Sigmoid colon (tissue), 7 donors: ENCODE data around the gene CRYBB3. TPM values are rescaled to one million over a fixed set of nuclear protein-coding genes. Genes with fewer than 3 reads are reported as not detected.
"Not testable (repeated sequence)": the region's sequence is repeated elsewhere in the genome, so short reads cannot be mapped to it uniquely, and the experiment has no call there.

Experiments used
- DNase-seq: peaks from one replicate; pipeline ENCODE4 v3.0.0-alpha.2; 2019
- H3K27ac ChIP-seq, 4 donors: fragments of 200-600 bp; sonication (generic); one replicate each; pipeline ENCODE4 v1.5.1; 2016 to 2019; ENCODE audit warnings: mild to moderate bottlenecking in 1 of 4
- H3K27me3 ChIP-seq, 3 donors: fragments of 200-600 bp; sonication (generic); one replicate each; pipeline ENCODE4 v1.5.1; 2019; ENCODE audit warnings: mild to moderate bottlenecking in 1 of 3
- H3K36me3 ChIP-seq, 4 donors: fragments of 200-600 bp; sonication (generic); one replicate each; pipeline ENCODE4 v1.5.1; 2016 to 2019
- H3K4me1 ChIP-seq, 4 donors: fragments of 200-600 bp; sonication (generic); one replicate each; pipeline ENCODE4 v1.5.1; 2017 to 2019
- H3K4me3 ChIP-seq, 4 donors: fragments of 200-600 bp; sonication (generic); one replicate each; pipeline ENCODE4 v1.5.1; 2017 to 2019; ENCODE audit warnings: mild to moderate bottlenecking in 2 of 4, moderate library complexity in 1 of 4
- H3K9me3 ChIP-seq, 4 donors: fragments of 200-600 bp in 3 of 4; sonication (generic) in 3 of 4; one replicate each; pipeline versions ENCODE4 v1.5.1 to v1.6.1; 2013 to 2019
- EP300 ChIP-seq, 4 donors: sonication (generic); formaldehyde crosslinking; IDR thresholded peaks; one replicate each; pipeline ENCODE4 v1.6.1; 2017; ENCODE audit warnings: antibody characterized with exemption in 4 of 4
- POLR2A ChIP-seq, 2 donors: fragments of 450-650 bp; IDR thresholded peaks; one replicate each; pipeline ENCODE4 v1.6.1; 2016; ENCODE audit warnings: antibody characterized with exemption in 2 of 2, mild to moderate bottlenecking in 2 of 2, moderate library complexity in 2 of 2
- POLR2AphosphoS5 ChIP-seq, 4 donors: sonication (generic); formaldehyde crosslinking; IDR thresholded peaks; one replicate each; pipeline ENCODE4 v1.6.1; 2017; ENCODE audit warnings: antibody characterized with exemption in 4 of 4
- WGBS, 2 donors: extraction: QIAGEN DNeasy Blood & Tissue Kit; methylation state at CpG; one replicate each; pipeline ENCODE4 v1.1.7; 2013; 5-methylcytosine and 5-hydroxymethylcytosine counted together
- intact Hi-C: fragments of 100-400 bp; cut with DNase I; formaldehyde crosslinking; loops from one replicate; pipeline ENCODE4 v1.15.1; 2023
- polyA plus RNA-seq, 3 donors: library from polyadenylated mRNA; stranded (reverse); fragments of 200-250 nt; gene quantifications; one replicate each; pipeline ENCODE4 v1.2.3, GENCODE V29; 2013
- total RNA-seq, 4 donors: library from RNA; depleted of rRNA; stranded (reverse); fragments of >200 nt; gene quantifications; one replicate each; pipeline ENCODE4 v1.1.0, GENCODE V29; 2016
- TF ChIP-seq, protein P1 (sequence below), 4 experiments: fragments of 450-650 bp in 3 of 4; fragments of 200-600 bp in 1 of 4; IDR thresholded peaks; one replicate each; pipeline ENCODE4 v1.5.1; 2016 to 2019; ENCODE audit warnings: antibody characterized with exemption in 4 of 4, mild to moderate bottlenecking in 3 of 4, moderate library complexity in 2 of 4
- donor health status: healthy with polysubstance abuse.
- donor health status: Bipolar disorder and iron deficiency.
- donor health status: healthy.

The CRYBB3 gene
- total and polyA plus RNA-seq, 7 donors: 0.67 to 1.4 TPM; not detected in 5

- DNase-seq: no peak
- H3K36me3 ChIP-seq: no peaks in the 10 kb centered on the region
- H3K9me3 ChIP-seq: no peaks in the 10 kb centered on the region
- H3K4me1 ChIP-seq: no peaks in the 10 kb centered on the region
- H3K4me3 ChIP-seq: no peak overlapping the region
- WGBS, 2 donors: 88 to 95% methylated on average over 13 of the region's 13 CpGs
- peaks cover 0 to 17% (median 6%) of the 10 kb centered on the region in 3 donors for H3K27me3 ChIP-seq
- H3K27ac ChIP-seq: no peak overlapping the region
- no peak for TF ChIP-seq POLR2AphosphoS5 (IDR thresholded peaks at IDR 0.05)
- TF ChIP-seq POLR2A (IDR thresholded peaks at IDR 0.05): no peak
- TF ChIP-seq EP300 (IDR thresholded peaks at IDR 0.05): no peak
- TF ChIP-seq, protein P1, sequence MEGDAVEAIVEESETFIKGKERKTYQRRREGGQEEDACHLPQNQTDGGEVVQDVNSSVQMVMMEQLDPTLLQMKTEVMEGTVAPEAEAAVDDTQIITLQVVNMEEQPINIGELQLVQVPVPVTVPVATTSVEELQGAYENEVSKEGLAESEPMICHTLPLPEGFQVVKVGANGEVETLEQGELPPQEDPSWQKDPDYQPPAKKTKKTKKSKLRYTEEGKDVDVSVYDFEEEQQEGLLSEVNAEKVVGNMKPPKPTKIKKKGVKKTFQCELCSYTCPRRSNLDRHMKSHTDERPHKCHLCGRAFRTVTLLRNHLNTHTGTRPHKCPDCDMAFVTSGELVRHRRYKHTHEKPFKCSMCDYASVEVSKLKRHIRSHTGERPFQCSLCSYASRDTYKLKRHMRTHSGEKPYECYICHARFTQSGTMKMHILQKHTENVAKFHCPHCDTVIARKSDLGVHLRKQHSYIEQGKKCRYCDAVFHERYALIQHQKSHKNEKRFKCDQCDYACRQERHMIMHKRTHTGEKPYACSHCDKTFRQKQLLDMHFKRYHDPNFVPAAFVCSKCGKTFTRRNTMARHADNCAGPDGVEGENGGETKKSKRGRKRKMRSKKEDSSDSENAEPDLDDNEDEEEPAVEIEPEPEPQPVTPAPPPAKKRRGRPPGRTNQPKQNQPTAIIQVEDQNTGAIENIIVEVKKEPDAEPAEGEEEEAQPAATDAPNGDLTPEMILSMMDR (IDR thresholded peaks at IDR 0.05): no peak
- intact Hi-C loops: no loop called here
These were observed 29.2 kb downstream of the CRYBB3 start for GRCh38 chr22:25228822-25229221.

DNA sequence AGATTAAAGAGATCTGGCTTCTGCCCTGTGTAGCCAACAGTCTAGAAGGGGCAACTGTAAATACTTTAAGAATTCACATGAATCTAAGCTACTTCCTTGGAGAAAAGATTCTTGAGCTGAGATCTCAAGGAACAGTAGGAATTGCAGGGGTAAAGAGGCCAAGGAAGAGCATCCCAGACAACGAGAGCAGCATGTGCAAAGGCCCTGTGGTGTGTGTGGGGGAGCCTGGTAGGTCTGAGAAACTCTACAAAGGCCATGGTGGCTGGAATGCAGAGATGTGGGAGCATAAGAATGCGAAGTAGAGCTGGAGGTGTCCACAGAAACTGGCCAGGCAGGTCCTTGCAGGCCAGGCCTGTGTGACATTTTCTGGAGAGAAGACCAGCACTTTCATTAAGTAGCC, 31.1 kb downstream of the CRYBB3 start:
- DNase-seq, H3K27ac ChIP-seq, H3K4me3 ChIP-seq, H3K36me3 ChIP-seq, H3K4me1 ChIP-seq, intact Hi-C loops, H3K9me3 ChIP-seq: not testable (repeated sequence)
- peaks cover 0 to 30% (median 19%) of the 10 kb centered on the region in 3 donors for H3K27me3 ChIP-seq
- 76 to 83% methylated on average over 2 of the region's 2 CpGs for WGBS, 2 donors

- intact Hi-C loops: no loop called here
- TF ChIP-seq POLR2A (IDR thresholded peaks at IDR 0.05) (no peak), EP300 (IDR thresholded peaks at IDR 0.05) (no peak), POLR2AphosphoS5 (IDR thresholded peaks at IDR 0.05) (no peak)
- TF ChIP-seq, protein P1 (IDR thresholded peaks at IDR 0.05): no peak
- H3K4me1 ChIP-seq: peaks cover 0 to 6% (median 0%) of the 10 kb centered on the region in 4 donors
- WGBS, 2 donors: 65 to 82% methylated on average over 5 of the region's 5 CpGs
- no peaks in the 10 kb centered on the region for H3K9me3 ChIP-seq
- H3K27ac ChIP-seq: no peak overlapping the region
- no peaks in the 10 kb centered on the region for H3K36me3 ChIP-seq
- no peak overlapping the region for H3K4me3 ChIP-seq
- H3K27me3 ChIP-seq: peaks cover 0 to 45% (median 25%) of the 10 kb centered on the region in 3 donors
- DNase-seq: no peak
These were observed 32.6 kb downstream of the CRYBB3 start for GRCh38 chr22:25232301-25232700.

DNA sequence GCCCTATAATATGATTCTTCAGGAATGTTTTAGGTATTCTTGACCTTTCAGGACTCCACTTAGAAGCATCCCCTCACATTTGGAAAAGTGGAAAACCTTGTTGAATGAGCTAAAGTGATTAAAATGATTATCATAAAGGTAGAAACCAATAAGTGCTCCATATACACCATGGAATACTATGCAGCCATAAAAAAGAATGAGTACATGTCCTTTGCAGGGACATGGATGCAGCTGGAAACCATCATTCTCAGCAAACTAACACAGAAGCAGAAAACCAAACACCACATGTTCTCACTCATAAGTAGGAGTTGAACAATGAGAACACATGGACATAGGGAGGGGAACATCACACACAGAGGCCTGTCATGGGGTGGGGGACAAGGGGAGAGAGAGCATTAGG, 34.0 kb downstream of the CRYBB3 start:
- H3K4me3 ChIP-seq, H3K27ac ChIP-seq, intact Hi-C loops, DNase-seq, H3K4me1 ChIP-seq, H3K36me3 ChIP-seq, H3K9me3 ChIP-seq: not testable (repeated sequence)
- peaks cover 0 to 55% (median 25%) of the 10 kb centered on the region in 3 donors for H3K27me3 ChIP-seq

GRCh38 chr22:25235547-25236290, 36.1 kb downstream of the CRYBB3 start:
- no peaks in the 10 kb centered on the region for H3K9me3 ChIP-seq
- intact Hi-C loops: no loop called here
- no peak overlapping the region for H3K4me3 ChIP-seq
- H3K4me1 ChIP-seq: peaks cover 0 to 6% (median 0%) of the 10 kb centered on the region in 4 donors
- no peak for DNase-seq
- H3K36me3 ChIP-seq: no peaks in the 10 kb centered on the region
- no peak overlapping the region for H3K27ac ChIP-seq
- H3K27me3 ChIP-seq: peaks cover 0 to 55% (median 25%) of the 10 kb centered on the region in 3 donors
- WGBS, 2 donors: 11 to 12% methylated on average over 30 of the region's 30 CpGs
- TF ChIP-seq, protein P1 (IDR thresholded peaks at IDR 0.05): peak in 1 of 4 experiments; percentile 22
- no peak for TF ChIP-seq POLR2A (IDR thresholded peaks at IDR 0.05)

GRCh38 chr22:25236417-25236816, 36.8 kb downstream of the CRYBB3 start:
- Histone ChIP-seq H3K4me3 (no peak overlapping the region), H3K27me3 (peaks cover 0 to 55% (median 25%) of the 10 kb centered on the region in 3 donors), H3K36me3 (no peaks in the 10 kb centered on the region), H3K4me1 (peaks cover 0 to 6% (median 0%) of the 10 kb centered on the region in 4 donors), H3K9me3 (no peaks in the 10 kb centered on the region), H3K27ac (no peak overlapping the region)
- WGBS, 2 donors: 86 to 89% methylated on average over 6 of the region's 6 CpGs
- DNase-seq: no peak
- no peak for TF ChIP-seq POLR2AphosphoS5 (IDR thresholded peaks at IDR 0.05)
- TF ChIP-seq POLR2A (IDR thresholded peaks at IDR 0.05): no peak
- no peak for TF ChIP-seq EP300 (IDR thresholded peaks at IDR 0.05)
- TF ChIP-seq, protein P1 (IDR thresholded peaks at IDR 0.05): no peak
- intact Hi-C loops: no loop called here
